ENCODE measurements around the gene SPRED2. TPM values are rescaled to one million over a fixed set of nuclear protein-coding genes. Genes with fewer than 3 reads are reported as not detected.

Gene SPRED2
- total and polyA plus RNA-seq, 12 donors = 10.2 to 20.7 (median 17.0) TPM

- WGBS, 2 donors = 81 to 86% methylated on average over 2 of the region's 2 CpGs
- TF ChIP-seq, protein P1, sequence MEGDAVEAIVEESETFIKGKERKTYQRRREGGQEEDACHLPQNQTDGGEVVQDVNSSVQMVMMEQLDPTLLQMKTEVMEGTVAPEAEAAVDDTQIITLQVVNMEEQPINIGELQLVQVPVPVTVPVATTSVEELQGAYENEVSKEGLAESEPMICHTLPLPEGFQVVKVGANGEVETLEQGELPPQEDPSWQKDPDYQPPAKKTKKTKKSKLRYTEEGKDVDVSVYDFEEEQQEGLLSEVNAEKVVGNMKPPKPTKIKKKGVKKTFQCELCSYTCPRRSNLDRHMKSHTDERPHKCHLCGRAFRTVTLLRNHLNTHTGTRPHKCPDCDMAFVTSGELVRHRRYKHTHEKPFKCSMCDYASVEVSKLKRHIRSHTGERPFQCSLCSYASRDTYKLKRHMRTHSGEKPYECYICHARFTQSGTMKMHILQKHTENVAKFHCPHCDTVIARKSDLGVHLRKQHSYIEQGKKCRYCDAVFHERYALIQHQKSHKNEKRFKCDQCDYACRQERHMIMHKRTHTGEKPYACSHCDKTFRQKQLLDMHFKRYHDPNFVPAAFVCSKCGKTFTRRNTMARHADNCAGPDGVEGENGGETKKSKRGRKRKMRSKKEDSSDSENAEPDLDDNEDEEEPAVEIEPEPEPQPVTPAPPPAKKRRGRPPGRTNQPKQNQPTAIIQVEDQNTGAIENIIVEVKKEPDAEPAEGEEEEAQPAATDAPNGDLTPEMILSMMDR (IDR thresholded peaks at IDR 0.05) = no peak
- no peak overlapping the region for H3K4me3 ChIP-seq
- H3K36me3 ChIP-seq = peaks cover 0 to 9% (median 0%) of the 10 kb centered on the region in 9 donors
- ATAC-seq (no peak), DNase-seq (no peak)
- no peaks in the 10 kb centered on the region for H3K9me3 ChIP-seq
- intact Hi-C loops (cut with DNase I) = loop anchor here in 1 of 10 donors (10.0 kb wide), 1 partner anchor 129 kb away; the partner anchor contains the start of gene SPRED2
- H3K27me3 ChIP-seq = no peaks in the 10 kb centered on the region
- peaks cover 15 to 48% (median 34%) of the 10 kb centered on the region in 9 donors for H3K4me1 ChIP-seq
- H3K27ac ChIP-seq = no peak overlapping the region
These were observed 126.5 kb downstream of the SPRED2 start for GRCh38 chr2:65305934-65306333.

DNA sequence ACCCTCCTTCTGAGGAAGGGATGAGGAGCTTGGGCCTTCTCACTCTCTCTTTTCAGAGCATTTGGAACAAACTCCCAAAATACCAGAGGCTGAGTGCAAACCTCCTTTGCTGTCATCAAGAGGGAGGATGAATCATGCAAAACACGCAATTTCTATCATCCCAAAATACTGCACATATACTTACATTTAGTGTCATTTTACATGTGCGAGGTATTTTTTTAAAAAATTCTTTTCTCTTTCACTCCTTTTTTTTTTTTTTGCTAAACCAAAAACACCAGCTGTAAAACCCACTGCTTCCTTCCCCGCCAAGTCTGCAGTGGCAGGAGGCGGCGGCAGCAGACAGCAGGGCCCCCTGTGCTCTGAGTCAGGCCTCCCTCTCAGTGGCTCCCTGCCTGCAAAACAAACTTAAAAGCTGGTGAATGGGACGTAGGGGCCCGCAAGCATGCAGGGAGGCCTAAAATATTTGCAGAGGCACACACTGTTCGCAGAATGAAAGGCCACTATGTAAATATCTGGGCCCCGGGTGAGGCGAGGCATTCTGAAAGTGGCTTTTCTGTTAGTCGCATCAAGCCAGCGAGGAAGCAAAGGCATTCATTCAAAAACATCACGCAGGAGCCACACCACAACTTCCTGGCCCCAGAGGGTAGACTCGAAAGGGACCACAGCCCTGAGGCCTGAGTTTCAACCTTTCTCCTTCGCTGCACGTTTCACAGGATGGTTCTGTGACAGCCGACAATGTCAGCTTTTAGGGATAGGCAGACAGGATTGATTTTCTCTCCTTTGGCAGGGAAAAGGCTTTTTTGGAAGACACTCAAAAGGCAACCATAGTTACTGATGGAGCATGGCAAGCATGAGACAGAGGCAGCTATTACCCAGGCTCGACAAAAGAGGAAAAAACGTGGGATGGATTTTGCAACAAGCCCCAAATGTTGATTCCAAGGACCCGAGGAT is 131.4 kb downstream of the SPRED2 start:
- H3K9me3 ChIP-seq = no peaks in the 10 kb centered on the region
- intact Hi-C loops (cut with DNase I) = loop anchor here in 2 of 10 donors (1.0 to 10.0 kb wide), 2 partner anchors 9 to 134 kb away; partner anchors contain the start of gene SPRED2 (in 1 of the 2)
- peaks cover 15 to 40% (median 35%) of the 10 kb centered on the region in 9 donors for H3K4me1 ChIP-seq
- peak; percentile 6 to 69 (median 61) for ATAC-seq
- peak in 1 of 2 donors; percentile 38 for DNase-seq
- peak overlapping the region in 4 of 10 donors; percentile 4 to 13 (median 6) for H3K4me3 ChIP-seq
- TF ChIP-seq, protein P1 (IDR thresholded peaks at IDR 0.05) = no peak
- peaks cover 0 to 3% (median 0%) of the 10 kb centered on the region in 9 donors for H3K36me3 ChIP-seq
- H3K27ac ChIP-seq = peak overlapping the region; percentile 19 to 70 (median 58)
- no peaks in the 10 kb centered on the region for H3K27me3 ChIP-seq
- WGBS, 2 donors = 50 to 57% methylated on average over 20 of the region's 20 CpGs

DNA sequence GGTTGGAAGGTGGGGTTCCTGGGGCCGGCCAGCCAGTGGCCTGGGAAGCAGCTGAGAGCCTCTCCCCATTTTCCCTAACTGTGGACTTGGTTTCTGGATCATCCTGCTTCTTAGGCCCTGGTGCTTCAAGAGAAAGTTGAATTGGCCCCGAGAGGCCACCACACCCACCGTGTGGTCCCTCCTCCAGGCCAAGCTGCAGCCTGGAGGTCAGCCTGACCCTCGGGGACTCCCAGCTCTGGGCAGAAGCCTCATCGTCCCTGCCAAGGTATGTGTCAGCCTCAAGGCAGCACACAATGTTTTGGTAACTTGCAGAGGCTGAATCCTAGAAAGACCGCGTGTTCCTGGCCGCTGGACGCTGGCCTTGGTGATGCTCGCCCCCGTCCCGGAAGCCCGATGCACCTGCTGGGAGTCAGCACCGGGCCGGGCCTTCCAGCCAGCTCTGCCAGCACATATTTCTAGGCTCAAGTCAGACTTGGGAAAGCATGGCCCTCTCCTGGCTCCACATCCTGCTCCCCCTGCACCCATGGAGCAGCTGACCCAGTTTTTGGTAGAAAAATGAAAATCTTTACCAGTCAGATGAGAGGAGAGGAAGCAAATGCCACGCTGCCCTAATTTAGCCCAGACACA is 132.2 kb downstream of the SPRED2 start:
- peak overlapping the region in 2 of 10 donors; percentile 7 to 13 for H3K4me3 ChIP-seq
- 30 to 50% methylated on average over 16 of the region's 16 CpGs for WGBS, 2 donors
- intact Hi-C loops (cut with DNase I) = loop anchor here in 1 of 10 donors (10.0 kb wide), 1 partner anchor 135 kb away; the partner anchor contains the start of gene SPRED2

More for the DNA sequence above, 132.2 kb downstream of the SPRED2 start:
- peak; percentile 72 to 80 for DNase-seq
- peak; percentile 88 to 96 (median 92) for ATAC-seq
- peaks cover 0 to 2% (median 0%) of the 10 kb centered on the region in 7 donors for H3K27me3 ChIP-seq
- no peaks in the 10 kb centered on the region for H3K36me3 ChIP-seq
- H3K27ac ChIP-seq = peak overlapping the region; percentile 5 to 66 (median 58)
- TF ChIP-seq, protein P1 (IDR thresholded peaks at IDR 0.05) = no peak
- no peaks in the 10 kb centered on the region for H3K9me3 ChIP-seq
- peaks cover 15 to 40% (median 35%) of the 10 kb centered on the region in 9 donors for H3K4me1 ChIP-seq
